Loucy (cell line): ENCODE data around the gene PILRA.

Source experiments
- H2AFZ ChIP-seq: fragments of 200-600 bp; sonication (generic); 2 replicates; pipeline ENCODE4 v1.6.0; 2016; ENCODE audit warnings: antibody characterized with exemption, mild to moderate bottlenecking, low read length, moderate library complexity
- H3F3A ChIP-seq: fragments of 200-600 bp; 2 replicates; pipeline ENCODE4 v1.6.0; 2016; ENCODE audit warnings: antibody characterized with exemption, low read depth, mild to moderate bottlenecking
- H3K27me3 ChIP-seq: fragments of 200-600 bp; sonication (generic); 2 replicates; pipeline ENCODE4 v1.6.1; 2014; ENCODE audit warnings: low read length, mild to moderate bottlenecking; ENCODE audit not compliant: insufficient read depth, poor library complexity, severe bottlenecking
- H3K36me3 ChIP-seq: fragments of 200-600 bp; sonication (generic); 2 replicates; pipeline ENCODE4 v1.6.1; 2016; ENCODE audit warnings: low read length; ENCODE audit not compliant: insufficient read depth
- H3K4me1 ChIP-seq: fragments of 200-600 bp; sonication (generic); 2 replicates; pipeline ENCODE4 v1.5.1; 2014; ENCODE audit warnings: low read length, mild to moderate bottlenecking; ENCODE audit not compliant: insufficient read depth, poor library complexity, severe bottlenecking
- H3K4me2 ChIP-seq: fragments of 200-600 bp; sonication (generic); 2 replicates; pipeline ENCODE4 v1.6.0; 2014; ENCODE audit warnings: antibody characterized with exemption, low read length, low read depth, mild to moderate bottlenecking; ENCODE audit not compliant: poor library complexity, severe bottlenecking
- H3K4me3 ChIP-seq: fragments of 200-600 bp; sonication (generic); 2 replicates; pipeline ENCODE4 v1.5.1; 2014; ENCODE audit warnings: low read length, mild to moderate bottlenecking, mixed read lengths; ENCODE audit not compliant: poor library complexity, severe bottlenecking
- H3K79me2 ChIP-seq: fragments of 200-600 bp; sonication (generic); 2 replicates; pipeline ENCODE4 v1.6.1; 2014; ENCODE audit warnings: low read length; ENCODE audit not compliant: insufficient read depth
- H3K9ac ChIP-seq: fragments of 200-600 bp; sonication (generic); 2 replicates; pipeline ENCODE4 v1.6.0; 2014; ENCODE audit warnings: mild to moderate bottlenecking, low read depth, low read length, moderate library complexity; ENCODE audit not compliant: poor library complexity, severe bottlenecking
- H3K9me2 ChIP-seq: fragments of 200-600 bp; sonication (generic); replicated peaks from 2 replicates; pipeline ENCODE4 v1.6.1; 2016; ENCODE audit warnings: low read depth, low read length, mixed read lengths
- H3K9me3 ChIP-seq: fragments of 200-600 bp; sonication (generic); 2 replicates; pipeline ENCODE4 v1.6.1; 2014; ENCODE audit warnings: mild to moderate bottlenecking, antibody characterized with exemption, low read length, low read depth; ENCODE audit not compliant: insufficient read depth
- H4K20me1 ChIP-seq: fragments of 200-600 bp; sonication (generic); 2 replicates; pipeline ENCODE4 v1.6.0; 2014; ENCODE audit warnings: antibody characterized with exemption, low read length, mild to moderate bottlenecking; ENCODE audit not compliant: insufficient read depth, poor library complexity, severe bottlenecking
- EZH2phosphoT487 ChIP-seq: fragments of 200-600 bp; IDR thresholded peaks from 2 replicates; pipeline ENCODE4 v1.6.1; 2018; ENCODE audit warnings: antibody characterized with exemption, mild to moderate bottlenecking, moderate library complexity, borderline replicate concordance
- TF ChIP-seq, protein P1 (sequence below): fragments of 200-600 bp; sonication (generic); conservative IDR thresholded peaks from 2 replicates; pipeline ENCODE4 v1.5.1; 2014; ENCODE audit warnings: mild to moderate bottlenecking, antibody characterized with exemption, low read length

The PILRA gene

DNA sequence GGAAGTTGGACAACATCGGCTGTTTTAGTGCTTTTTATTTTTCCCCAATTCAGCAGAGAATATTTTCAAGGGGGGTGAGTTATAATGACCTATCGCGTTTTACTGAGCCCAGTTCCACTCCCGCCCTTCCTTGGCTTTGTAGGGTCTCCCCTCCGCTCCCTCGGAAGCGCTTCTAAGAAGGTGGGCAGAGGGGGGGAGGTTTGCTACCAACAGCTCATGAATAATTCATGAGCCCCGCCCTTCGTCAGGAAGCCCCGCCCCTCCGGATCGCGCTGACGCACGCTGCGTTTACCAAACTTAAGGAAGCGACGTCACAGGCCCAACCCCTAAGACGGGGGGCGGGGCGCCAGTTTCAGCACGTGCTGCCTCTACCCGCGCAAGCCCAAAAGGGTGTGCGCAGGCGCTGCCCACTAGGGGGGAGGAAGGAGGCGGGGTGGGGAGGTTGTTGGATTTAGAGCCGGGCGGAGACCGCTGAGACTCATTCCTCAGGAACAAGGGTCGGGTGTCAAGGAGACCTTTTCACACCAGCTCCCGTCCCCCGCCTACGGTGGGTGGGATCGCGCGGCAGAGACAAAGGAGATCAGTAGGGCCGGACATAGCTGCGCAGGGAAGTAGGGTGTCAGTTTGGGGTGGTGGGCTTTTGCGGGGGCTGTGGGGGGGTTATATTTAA, 55.8 kb downstream of the PILRA start:
- peak overlapping the region; percentile 80 for H2AFZ ChIP-seq
- H3K4me2 ChIP-seq: peak overlapping the region; percentile 83
- H4K20me1 ChIP-seq: peaks cover 38% of the 10 kb centered on the region
- peak overlapping the region; percentile 98 for H3K9ac ChIP-seq
- H3K79me2 ChIP-seq: peaks cover 45% of the 10 kb centered on the region
- TF ChIP-seq EZH2phosphoT487: no peak
- TF ChIP-seq, protein P1, sequence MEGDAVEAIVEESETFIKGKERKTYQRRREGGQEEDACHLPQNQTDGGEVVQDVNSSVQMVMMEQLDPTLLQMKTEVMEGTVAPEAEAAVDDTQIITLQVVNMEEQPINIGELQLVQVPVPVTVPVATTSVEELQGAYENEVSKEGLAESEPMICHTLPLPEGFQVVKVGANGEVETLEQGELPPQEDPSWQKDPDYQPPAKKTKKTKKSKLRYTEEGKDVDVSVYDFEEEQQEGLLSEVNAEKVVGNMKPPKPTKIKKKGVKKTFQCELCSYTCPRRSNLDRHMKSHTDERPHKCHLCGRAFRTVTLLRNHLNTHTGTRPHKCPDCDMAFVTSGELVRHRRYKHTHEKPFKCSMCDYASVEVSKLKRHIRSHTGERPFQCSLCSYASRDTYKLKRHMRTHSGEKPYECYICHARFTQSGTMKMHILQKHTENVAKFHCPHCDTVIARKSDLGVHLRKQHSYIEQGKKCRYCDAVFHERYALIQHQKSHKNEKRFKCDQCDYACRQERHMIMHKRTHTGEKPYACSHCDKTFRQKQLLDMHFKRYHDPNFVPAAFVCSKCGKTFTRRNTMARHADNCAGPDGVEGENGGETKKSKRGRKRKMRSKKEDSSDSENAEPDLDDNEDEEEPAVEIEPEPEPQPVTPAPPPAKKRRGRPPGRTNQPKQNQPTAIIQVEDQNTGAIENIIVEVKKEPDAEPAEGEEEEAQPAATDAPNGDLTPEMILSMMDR: no peak
- H3K4me3 ChIP-seq: peak overlapping the region; percentile 85
- H3K36me3 ChIP-seq: peaks cover 23% of the 10 kb centered on the region; the same call in 1 of the 2 replicates
- no peaks in the 10 kb centered on the region for H3K9me3 ChIP-seq
- peaks cover 5% of the 10 kb centered on the region; the same call in 1 of the 2 replicates for H3F3A ChIP-seq
- H3K27me3 ChIP-seq: no peaks in the 10 kb centered on the region
- H3K4me1 ChIP-seq: peaks cover 42% of the 10 kb centered on the region
- H3K9me2 ChIP-seq: no peaks in the 10 kb centered on the region

DNA sequence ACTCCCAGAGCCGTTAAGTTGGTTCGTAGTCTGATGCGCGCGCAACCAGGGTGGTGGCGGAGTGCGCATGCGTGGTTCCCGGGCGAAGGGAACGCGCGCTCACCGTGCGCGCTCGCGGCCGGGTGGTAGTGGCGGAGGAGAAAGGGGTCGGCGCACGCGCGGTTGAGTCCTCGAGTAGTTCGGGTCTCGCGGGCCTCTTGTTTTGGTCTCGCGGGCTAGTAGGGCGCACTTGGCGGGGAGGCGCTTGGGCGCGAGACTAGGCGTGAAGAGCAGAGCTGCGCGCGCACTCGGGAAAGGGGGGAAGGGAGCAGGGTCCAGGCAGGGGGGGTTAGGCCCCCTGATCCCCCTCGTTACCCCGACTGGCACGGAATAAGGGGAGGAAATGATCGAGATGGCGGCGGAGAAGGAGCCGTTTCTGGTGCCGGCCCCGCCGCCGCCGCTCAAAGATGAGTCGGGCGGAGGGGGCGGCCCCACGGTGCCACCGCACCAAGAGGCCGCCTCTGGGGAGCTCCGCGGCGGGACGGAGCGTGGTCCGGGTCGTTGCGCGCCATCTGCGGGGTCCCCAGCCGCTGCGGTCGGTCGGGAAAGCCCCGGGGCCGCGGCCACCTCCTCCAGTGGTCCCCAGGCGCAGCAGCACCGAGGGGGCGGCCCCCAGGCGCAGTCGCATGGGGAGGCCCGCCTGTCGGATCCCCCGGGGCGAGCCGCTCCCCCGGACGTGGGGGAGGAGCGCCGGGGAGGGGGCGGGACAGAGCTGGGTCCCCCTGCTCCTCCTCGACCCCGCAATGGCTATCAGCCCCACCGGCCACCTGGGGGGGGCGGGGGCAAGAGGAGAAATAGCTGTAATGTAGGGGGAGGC, 56.6 kb downstream of the PILRA start, which contains the start of gene MEPCE:
Gene MEPCE (plus strand): TSS at position 195 of the 856 bp plus-strand sequence. CDS start 188 bp downstream, at position 383.
- TF ChIP-seq, protein P1: no peak
- no peak for TF ChIP-seq EZH2phosphoT487
- H3K9me3 ChIP-seq: no peaks in the 10 kb centered on the region
- H3K79me2 ChIP-seq: peaks cover 52% of the 10 kb centered on the region
- peaks cover 47% of the 10 kb centered on the region for H3K4me1 ChIP-seq
- H3K4me3 ChIP-seq: peak within 1 kb of the TSS; percentile 85
- peaks cover 29% of the 10 kb centered on the region; the same call in 1 of the 2 replicates for H3K36me3 ChIP-seq
- H3K27me3 ChIP-seq: no peaks in the 10 kb centered on the region
- peak within 1 kb of the TSS; percentile 83 for H3K4me2 ChIP-seq
- peaks cover 45% of the 10 kb centered on the region for H4K20me1 ChIP-seq
- H3K9me2 ChIP-seq: no peaks in the 10 kb centered on the region
- H2AFZ ChIP-seq: peak within 1 kb of the TSS; percentile 80
- peaks cover 8% of the 10 kb centered on the region; the same call in 1 of the 2 replicates for H3F3A ChIP-seq
- H3K9ac ChIP-seq: peak within 1 kb of the TSS; percentile 98

DNA sequence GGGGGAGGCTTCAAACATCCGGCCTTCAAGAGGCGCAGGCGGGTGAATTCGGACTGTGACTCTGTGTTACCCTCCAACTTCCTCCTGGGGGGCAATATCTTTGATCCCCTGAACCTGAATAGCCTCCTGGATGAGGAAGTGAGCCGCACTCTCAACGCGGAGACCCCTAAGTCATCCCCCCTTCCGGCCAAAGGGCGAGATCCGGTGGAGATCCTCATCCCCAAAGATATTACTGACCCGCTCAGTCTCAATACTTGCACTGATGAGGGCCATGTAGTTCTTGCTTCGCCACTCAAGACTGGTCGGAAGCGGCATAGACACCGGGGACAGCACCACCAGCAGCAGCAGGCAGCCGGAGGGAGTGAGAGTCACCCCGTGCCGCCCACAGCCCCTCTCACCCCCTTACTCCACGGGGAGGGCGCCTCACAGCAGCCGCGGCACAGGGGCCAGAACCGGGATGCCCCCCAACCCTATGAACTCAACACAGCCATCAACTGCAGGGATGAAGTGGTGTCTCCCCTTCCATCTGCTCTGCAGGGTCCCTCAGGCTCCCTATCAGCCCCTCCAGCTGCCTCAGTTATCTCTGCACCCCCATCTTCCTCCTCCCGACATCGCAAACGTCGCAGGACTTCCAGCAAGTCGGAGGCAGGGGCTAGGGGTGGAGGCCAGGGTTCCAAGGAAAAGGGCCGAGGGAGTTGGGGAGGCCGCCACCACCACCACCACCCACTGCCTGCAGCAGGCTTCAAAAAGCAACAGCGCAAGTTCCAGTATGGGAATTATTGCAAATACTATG, 57.4 kb downstream of the PILRA start:
- H2AFZ ChIP-seq: no peak overlapping the region
- H3K9ac ChIP-seq: peak overlapping the region; percentile 98
- TF ChIP-seq EZH2phosphoT487: no peak
- TF ChIP-seq, protein P1: no peak
- peaks cover 33% of the 10 kb centered on the region; the same call in 1 of the 2 replicates for H3K36me3 ChIP-seq
- no peaks in the 10 kb centered on the region for H3K9me2 ChIP-seq
- H3K4me1 ChIP-seq: peaks cover 54% of the 10 kb centered on the region
- peaks cover 61% of the 10 kb centered on the region for H3K79me2 ChIP-seq
- peaks cover 53% of the 10 kb centered on the region for H4K20me1 ChIP-seq
- H3K4me2 ChIP-seq: peak overlapping the region; percentile 83
- H3F3A ChIP-seq: 0 out of 2 replicates have a peak, but pooled peaks cover 6% of the 10 kb centered on the region
- H3K9me3 ChIP-seq: no peaks in the 10 kb centered on the region
- no peaks in the 10 kb centered on the region for H3K27me3 ChIP-seq
- peak overlapping the region; percentile 85 for H3K4me3 ChIP-seq
